Common myeloid progenitor, CD34-positive (primary cell): ENCODE measurements around the gene SH2D6.

Source experiments
- CTCF ChIA-PET: fragments of 350-600 bp; sonication (Branson Sonifier 250); formaldehyde crosslinking; loops from one replicate; lab custom pipeline; 2021; ENCODE audit warnings: antibody characterized with exemption; lab: Charles Lee
- POLR2A ChIA-PET: fragments of 350-600 bp; sonication (Branson Sonifier 250); formaldehyde crosslinking; loops from one replicate; lab custom pipeline; 2021; ENCODE audit warnings: antibody characterized with exemption; lab: Charles Lee
- DNase-seq, 3 donors: peaks; one replicate each; pipeline versions ENCODE4 v3.0.0 to v3.0.0-alpha.2; 2013
- H3K27ac ChIP-seq, 2 experiments: 1 replicate in 1 of 2; 2 replicates in 1 of 2; pipeline ENCODE4 v1.7.0; 2013; ENCODE audit warnings: inconsistent platforms in 2 of 2, low read length in 2 of 2, mild to moderate bottlenecking in 2 of 2, low read depth in 1 of 2, moderate library complexity in 1 of 2; ENCODE audit not compliant: severe bottlenecking in 2 of 2, insufficient read depth in 1 of 2, poor library complexity in 1 of 2
- H3K27me3 ChIP-seq, 5 experiments: replicated peaks in 2 of 5; 1 replicate in 3 of 5; 2 replicates in 2 of 5; pipeline versions ENCODE4 v1.6.1 to v1.7.0; 2013; ENCODE audit warnings: low read length in 4 of 5, mild to moderate bottlenecking in 2 of 5, moderate library complexity in 2 of 5, inconsistent platforms in 1 of 5; ENCODE audit not compliant: insufficient read depth in 5 of 5, control insufficient read depth in 4 of 5
- H3K36me3 ChIP-seq, 4 experiments: 1 replicate in 2 of 4; 2 replicates in 2 of 4; pipeline versions ENCODE4 v1.6.1 to v1.7.0; 2013; ENCODE audit warnings: low read length in 3 of 4, control low read depth in 1 of 4, mild to moderate bottlenecking in 1 of 4; ENCODE audit not compliant: control insufficient read depth in 4 of 4, insufficient read depth in 4 of 4
- H3K4me1 ChIP-seq, 4 experiments: 1 replicate in 3 of 4; 2 replicates in 1 of 4; pipeline versions ENCODE4 v1.6.1 to v1.7.1; 2013; ENCODE audit warnings: low read length in 3 of 4, mild to moderate bottlenecking in 3 of 4, control low read depth in 1 of 4, inconsistent platforms in 1 of 4, moderate library complexity in 1 of 4; ENCODE audit not compliant: control insufficient read depth in 4 of 4, insufficient read depth in 4 of 4; ENCODE audit errors: control extremely low read depth in 1 of 4
- H3K4me3 ChIP-seq, 7 experiments: 1 replicate in 4 of 7; 2 replicates in 3 of 7; pipeline versions ENCODE4 v1.5.1 to v1.7.0; 2013; ENCODE audit warnings: mild to moderate bottlenecking in 7 of 7, low read length in 6 of 7, moderate library complexity in 6 of 7, inconsistent platforms in 2 of 7, low read depth in 2 of 7, control low read depth in 1 of 7; ENCODE audit not compliant: insufficient read depth in 4 of 7, control insufficient read depth in 1 of 7; ENCODE audit errors: extremely low read depth in 1 of 7
- H3K9me3 ChIP-seq, 5 experiments: 1 replicate in 4 of 5; 2 replicates in 1 of 5; pipeline versions ENCODE4 v1.6.1 to v1.7.1; 2013; ENCODE audit warnings: low read length in 4 of 5, mild to moderate bottlenecking in 2 of 5, inconsistent platforms in 1 of 5, low read depth in 1 of 5, moderate library complexity in 1 of 5; ENCODE audit not compliant: control insufficient read depth in 4 of 5, insufficient read depth in 2 of 5; ENCODE audit errors: control extremely low read depth in 1 of 5
- WGBS: methylation state at CpG from one replicate; pipeline ENCODE4 v1.1.5; 2013; ENCODE audit not compliant: insufficient coverage; 5-methylcytosine and 5-hydroxymethylcytosine counted together

Gene SH2D6

DNA sequence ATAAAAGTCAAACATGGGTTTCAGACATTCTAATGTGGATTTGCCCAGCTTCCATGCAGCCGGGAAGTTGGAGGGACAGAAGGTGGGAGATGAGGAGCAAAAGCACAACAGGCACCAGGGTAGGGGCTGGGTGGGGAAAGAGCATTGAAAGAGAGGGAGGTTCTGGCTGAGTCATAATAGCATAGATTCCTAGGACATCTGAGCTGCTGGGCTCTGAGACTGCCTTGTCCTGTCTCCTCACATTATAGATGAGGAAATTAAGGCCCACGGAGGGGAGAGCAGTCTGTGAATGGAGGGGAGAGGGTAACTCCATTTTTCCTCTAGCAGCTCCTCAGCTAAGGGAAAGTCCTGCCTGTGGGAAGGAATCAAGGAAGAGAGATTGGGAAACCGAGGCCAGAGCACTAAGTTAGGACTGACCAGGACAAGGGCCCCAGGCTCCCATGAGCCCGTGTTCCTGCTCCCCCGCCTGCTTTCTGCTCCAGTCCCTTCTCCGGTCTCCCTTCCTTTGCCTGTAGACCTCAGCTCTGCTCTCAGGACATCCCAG, 26.2 kb downstream of the SH2D6 start:
- DNase-seq: no peak
- Histone ChIP-seq H3K27ac (no peak overlapping the region), H3K4me3 (no peak overlapping the region), H3K36me3 (no peaks in the 10 kb centered on the region), H3K4me1 (peaks cover 0 to 38% (median 8%) of the 10 kb centered on the region in 4 experiments), H3K27me3 (no peaks in the 10 kb centered on the region), H3K9me3 (no peaks in the 10 kb centered on the region)
- ChIA-PET CTCF (interaction anchor here (0.5 kb wide), 1 partner anchor 71 kb away, joined by 3 read pairs; no protein-coding TSS in a partner anchor), POLR2A (no interaction called here)
- WGBS: 98% methylated on average over 5 of the region's 6 CpGs

- H3K4me1 ChIP-seq: peaks cover 0 to 34% (median 8%) of the 10 kb centered on the region in 4 experiments
- H3K36me3 ChIP-seq: no peaks in the 10 kb centered on the region
- DNase-seq: no peak
- H3K27ac ChIP-seq: no peak overlapping the region
- CTCF ChIA-PET: interaction anchor here (1.0 to 1.3 kb wide), 4 partner anchors 8 to 30 kb away, joined by 3 to 7 read pairs (median 4); no protein-coding TSS in a partner anchor
- WGBS: 100% methylated on average over 4 of the region's 5 CpGs
- H3K27me3 ChIP-seq: no peaks in the 10 kb centered on the region
- POLR2A ChIA-PET: no interaction called here
- H3K4me3 ChIP-seq: no peak overlapping the region
- no peaks in the 10 kb centered on the region for H3K9me3 ChIP-seq
These were observed 27.1 kb downstream of the SH2D6 start for GRCh38 chr2:85445316-85446295.

- ChIA-PET CTCF (interaction anchor here (1.0 to 1.5 kb wide), 6 partner anchors 9 to 54 kb away, joined by 3 to 7 read pairs (median 4); no protein-coding TSS in a partner anchor), POLR2A (interaction anchor here (0.6 to 1.0 kb wide), 2 partner anchors 9 to 48 kb away, joined by 6 to 7 read pairs; no protein-coding TSS in a partner anchor)
- no peak for DNase-seq
- Histone ChIP-seq H3K4me1 (peaks cover 0 to 27% (median 6%) of the 10 kb centered on the region in 4 experiments), H3K27ac (no peak overlapping the region), H3K27me3 (no peaks in the 10 kb centered on the region), H3K4me3 (no peak overlapping the region), H3K36me3 (no peaks in the 10 kb centered on the region), H3K9me3 (no peaks in the 10 kb centered on the region)
- 87% methylated on average over 13 of the region's 14 CpGs for WGBS
These were observed 28.0 kb downstream of the SH2D6 start for GRCh38 chr2:85446296-85447221.

- 97% methylated on average over 8 of the region's 8 CpGs for WGBS
These were observed 28.7 kb downstream of the SH2D6 start for GRCh38 chr2:85447222-85447585.

DNA sequence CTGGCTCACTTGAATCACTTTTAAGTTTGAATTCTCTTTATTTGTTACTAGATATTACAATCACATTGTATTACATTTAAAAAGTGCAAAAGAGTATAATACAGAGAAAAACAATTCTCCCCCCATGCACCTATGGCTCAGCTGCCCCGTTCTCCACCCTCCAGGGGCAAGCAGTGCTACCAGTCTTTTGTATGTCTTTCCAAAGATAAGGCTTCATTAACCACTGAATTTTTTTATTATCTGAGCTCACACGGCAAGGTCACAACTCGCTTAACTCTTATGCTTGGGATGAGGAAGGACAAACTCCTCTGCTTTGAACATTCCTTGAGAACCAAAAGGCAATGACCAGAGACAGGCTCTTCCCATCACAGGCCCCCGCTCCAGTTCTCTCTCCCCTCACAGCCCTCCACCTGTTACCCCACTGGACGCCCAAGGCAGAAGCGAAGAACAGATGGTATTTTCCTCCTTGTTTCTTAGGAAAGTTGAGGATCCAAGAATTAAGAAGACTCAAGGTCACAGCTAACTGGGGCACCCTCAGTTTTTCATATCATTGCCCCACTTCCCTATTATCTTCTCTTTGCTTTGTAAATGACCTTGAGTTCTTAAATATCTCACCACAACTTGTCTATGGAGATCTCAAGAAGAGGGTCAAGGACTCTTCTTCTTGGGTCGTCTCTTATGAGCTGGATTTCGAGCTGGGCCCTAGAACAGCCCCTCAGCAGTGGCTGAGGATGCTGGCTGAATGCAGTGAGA, 30.1 kb downstream of the SH2D6 start:
- no peak for DNase-seq
- H3K27me3 ChIP-seq: no peaks in the 10 kb centered on the region
- no peak overlapping the region for H3K4me3 ChIP-seq
- 92% methylated on average over 6 of the region's 8 CpGs for WGBS
- H3K4me1 ChIP-seq: peaks cover 0 to 36% (median 15%) of the 10 kb centered on the region in 4 experiments
- H3K36me3 ChIP-seq: no peaks in the 10 kb centered on the region
- ChIA-PET POLR2A (no interaction called here), CTCF (interaction anchor here (0.9 to 1.7 kb wide), 4 partner anchors 24 to 103 kb away, joined by 3 to 7 read pairs (median 4); no protein-coding TSS in a partner anchor)
- no peaks in the 10 kb centered on the region for H3K9me3 ChIP-seq
- H3K27ac ChIP-seq: no peak overlapping the region

More at GRCh38 chr2:85447222-85447585, 28.7 kb downstream of the SH2D6 start:
- H3K9me3 ChIP-seq: no peaks in the 10 kb centered on the region
- DNase-seq: no peak
- no peak overlapping the region for H3K27ac ChIP-seq
- no peaks in the 10 kb centered on the region for H3K36me3 ChIP-seq
- H3K4me1 ChIP-seq: peaks cover 0 to 26% (median 2%) of the 10 kb centered on the region in 4 experiments
- ChIA-PET CTCF (interaction anchor here (1.0 to 1.5 kb wide), 3 partner anchors 9 to 53 kb away, joined by 3 to 4 read pairs (median 4); no protein-coding TSS in a partner anchor), POLR2A (interaction anchor here (0.6 to 1.0 kb wide), 2 partner anchors 9 to 47 kb away, joined by 6 to 7 read pairs; no protein-coding TSS in a partner anchor)
- no peaks in the 10 kb centered on the region for H3K27me3 ChIP-seq
- H3K4me3 ChIP-seq: no peak overlapping the region

GRCh38 chr2:85449214-85449588, 30.7 kb downstream of the SH2D6 start:
- DNase-seq: no peak
- no peak overlapping the region for H3K4me3 ChIP-seq
- POLR2A ChIA-PET: no interaction called here
- no peak overlapping the region for H3K27ac ChIP-seq
- peaks cover 0 to 37% (median 17%) of the 10 kb centered on the region in 4 experiments for H3K4me1 ChIP-seq
- no peaks in the 10 kb centered on the region for H3K36me3 ChIP-seq
- CTCF ChIA-PET: interaction anchor here (0.9 to 1.7 kb wide), 4 partner anchors 23 to 102 kb away, joined by 3 to 7 read pairs (median 4); no protein-coding TSS in a partner anchor
- H3K9me3 ChIP-seq: no peaks in the 10 kb centered on the region
- WGBS: 95% methylated on average over 5 of the region's 7 CpGs
- no peaks in the 10 kb centered on the region for H3K27me3 ChIP-seq
